ENCODE results near the gene LTBP1.

GRCh38 chr2:33265584-33266338, 319.0 kb downstream of the LTBP1 start:
- TF ChIP-seq POLR2AphosphoS5 (IDR thresholded peaks at IDR 0.05) (no peak), POLR2A (IDR thresholded peaks at IDR 0.05) (no peak), CTCF (IDR thresholded peaks at IDR 0.05) (no peak)

All from breast epithelium (tissue), 3 donors.